Activated CD8-positive, alpha-beta memory T cell treated with anti-CD3 and anti-CD28 coated beads for 48 hours (primary cell): ENCODE results near the gene SNED1.

ENCODE experiments used
- DNase-seq, 3 experiments: peaks; one replicate each; pipeline ENCODE4 v3.0.0-alpha.2; 2020; ENCODE audit warnings: low read depth in 2 of 3, low spot score in 2 of 3

SNED1 gene

DNA sequence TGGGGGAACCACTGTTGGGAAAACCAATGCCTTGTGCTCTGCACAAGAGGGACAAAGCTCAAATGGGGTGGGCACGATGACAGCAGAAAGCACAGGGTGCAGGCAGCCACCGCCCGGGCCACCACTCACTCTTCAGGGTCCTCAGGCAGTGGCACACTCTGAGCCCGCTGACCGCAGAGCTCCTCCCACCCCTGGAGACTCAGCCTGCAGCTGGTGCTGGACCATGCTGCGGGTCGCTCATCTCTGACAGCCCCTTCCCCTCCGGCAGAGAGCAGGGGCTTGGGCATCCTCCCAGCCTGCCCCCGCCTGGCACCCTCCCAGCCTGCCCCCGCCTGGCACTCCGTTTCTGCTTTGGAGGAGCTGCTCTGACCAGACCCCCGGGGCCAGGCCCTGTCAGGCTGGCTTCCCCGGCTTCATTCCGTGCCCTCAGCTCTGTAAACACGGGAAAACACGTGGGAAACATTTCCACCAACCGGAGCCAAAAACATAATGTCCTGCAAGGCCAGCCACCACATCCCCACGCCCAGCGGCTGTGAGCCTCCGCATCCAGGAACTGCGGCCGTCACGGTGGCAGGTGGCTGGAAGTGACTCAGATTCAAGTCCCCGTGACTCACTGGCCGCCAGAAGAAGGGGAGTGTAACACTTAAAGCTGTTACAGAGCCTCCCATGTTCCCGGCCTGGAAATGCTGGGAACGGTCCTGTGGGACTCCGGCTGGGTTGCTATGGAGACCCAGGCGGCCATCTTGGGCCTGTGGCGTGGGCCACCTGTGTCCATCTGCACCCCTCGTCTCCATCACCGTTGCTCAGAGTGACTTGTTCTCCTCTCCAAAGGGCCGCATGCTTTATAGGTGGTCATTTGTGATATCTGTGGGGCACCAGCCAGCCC, 6.8 kb upstream of the SNED1 start:
- no peak for DNase-seq

DNA sequence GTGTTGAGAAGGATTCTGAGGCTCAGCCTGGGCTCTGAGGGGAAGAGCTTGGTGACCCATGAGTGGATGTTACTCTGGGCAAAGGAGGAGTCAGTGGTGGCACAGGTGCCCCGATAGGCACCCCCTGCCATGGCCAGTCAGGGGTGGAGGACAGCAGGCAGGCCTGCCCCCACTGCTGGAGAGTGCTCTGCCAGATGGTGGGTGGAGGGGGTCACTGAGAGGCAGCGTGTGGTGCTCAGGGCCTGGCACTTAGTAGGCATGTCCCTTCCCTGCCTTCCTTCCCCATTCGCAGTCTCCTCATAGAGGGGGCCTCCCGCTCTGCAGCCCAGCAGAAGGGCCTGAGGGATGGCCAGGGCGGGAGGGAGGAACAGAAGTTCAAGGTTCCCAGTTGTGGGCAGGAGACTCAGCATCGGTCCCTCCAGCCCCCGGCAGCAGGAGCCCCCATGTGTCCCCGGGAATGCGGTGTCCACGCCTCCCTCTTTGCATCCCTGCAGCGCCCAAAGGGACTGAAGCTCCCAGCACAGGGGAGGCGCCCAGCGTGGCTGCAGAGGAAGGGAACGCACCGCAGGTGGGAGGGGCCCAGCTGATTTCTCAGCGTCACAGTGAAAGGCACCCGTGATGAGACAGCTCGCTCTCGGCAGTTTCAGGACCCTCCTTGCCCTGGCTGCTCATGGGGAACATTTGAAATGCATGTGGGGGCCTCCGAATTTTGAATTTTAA, 5.7 kb upstream of the SNED1 start:
- no peak for DNase-seq

DNA sequence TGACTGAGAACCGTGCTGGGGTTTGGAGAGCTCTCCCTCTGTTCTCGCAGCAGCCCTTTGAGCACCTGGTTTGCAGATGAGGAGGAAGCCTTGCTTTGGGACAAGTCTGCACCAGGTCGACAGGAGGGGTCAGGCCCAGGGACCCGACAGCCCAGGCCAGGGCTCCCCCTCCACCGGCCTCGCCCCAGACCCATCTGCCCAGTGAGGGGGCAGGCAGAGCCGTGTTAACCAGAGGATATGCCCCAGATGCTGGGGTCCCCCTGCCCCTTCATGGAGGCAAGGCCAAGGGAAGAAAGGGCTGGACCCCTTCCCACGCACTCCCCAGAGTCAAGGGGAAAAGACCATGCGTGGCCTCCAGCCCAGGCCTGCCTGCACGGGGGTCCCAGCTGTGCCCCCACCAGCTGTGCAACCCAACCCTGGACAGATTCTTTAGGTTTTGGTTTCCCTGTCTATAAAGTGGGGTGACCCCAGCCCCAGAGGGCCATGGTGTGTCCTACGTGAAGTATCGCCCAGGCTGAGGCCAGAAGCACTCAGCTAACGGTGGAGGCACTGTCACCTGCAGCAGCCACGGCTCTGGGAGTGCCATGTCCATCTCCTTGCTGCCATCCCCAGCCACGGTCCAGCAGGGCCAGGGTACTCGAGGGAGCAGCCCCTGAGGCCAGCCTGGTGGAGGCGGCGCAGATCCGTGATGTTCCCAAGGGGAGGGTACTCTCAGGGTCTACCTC, 4.8 kb upstream of the SNED1 start:
- no peak for DNase-seq

- no peak for DNase-seq
Measured at GRCh38 chr2:240994171-240994896, 4.1 kb upstream of the SNED1 start.

GRCh38 chr2:240995041-240996021, 3.1 kb upstream of the SNED1 start:
- DNase-seq, result no peak

DNA sequence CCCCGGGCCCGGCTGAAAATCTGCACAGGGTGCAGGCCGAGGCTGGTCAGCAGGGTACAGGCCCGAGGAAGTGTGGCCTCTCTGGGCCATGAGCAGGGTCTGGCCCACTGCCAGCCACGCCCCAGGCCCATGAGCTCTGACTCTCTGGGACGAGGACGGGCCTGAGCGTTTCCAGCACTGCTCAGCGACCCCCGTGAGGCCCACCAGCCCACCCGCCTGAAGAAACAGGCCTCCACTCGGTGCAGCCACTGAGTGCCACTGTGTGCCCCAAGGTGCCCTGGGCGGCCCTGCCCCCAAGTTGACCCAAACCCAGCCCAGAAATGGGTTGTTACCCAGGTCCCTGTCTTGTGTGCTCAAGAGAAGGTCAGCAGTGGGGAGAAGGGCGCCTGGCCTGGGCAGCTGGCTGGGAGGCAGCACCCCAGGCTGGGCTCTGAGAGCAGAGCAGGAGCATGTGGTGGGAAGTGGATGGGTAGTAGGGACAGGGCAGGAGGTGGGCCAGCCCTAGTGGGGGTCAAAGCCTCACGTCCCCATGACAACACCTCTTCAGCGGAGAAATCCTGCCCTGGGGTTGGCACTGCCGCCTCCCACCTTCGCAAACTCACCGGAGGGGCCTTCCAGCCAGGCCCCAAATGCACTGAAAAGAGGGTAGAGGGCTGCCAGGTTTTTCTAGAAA, 2.1 kb upstream of the SNED1 start:
- no peak for DNase-seq

DNA sequence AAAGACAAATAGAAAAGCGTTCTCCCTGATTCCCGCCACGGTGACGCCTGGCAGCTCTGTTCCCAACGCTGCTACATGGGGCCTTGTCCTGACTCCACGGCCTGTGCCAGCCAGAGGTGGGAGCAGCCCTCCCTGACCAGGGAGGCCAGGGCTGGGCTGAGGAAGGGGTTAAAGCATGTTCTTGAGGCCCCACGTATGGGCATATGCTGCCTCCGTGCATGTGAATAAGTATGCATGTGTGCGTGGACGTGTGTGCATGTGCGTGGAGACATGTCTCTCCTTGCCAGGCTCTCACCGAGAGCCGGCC, 1.6 kb upstream of the SNED1 start:
- DNase-seq, result no peak

DNA sequence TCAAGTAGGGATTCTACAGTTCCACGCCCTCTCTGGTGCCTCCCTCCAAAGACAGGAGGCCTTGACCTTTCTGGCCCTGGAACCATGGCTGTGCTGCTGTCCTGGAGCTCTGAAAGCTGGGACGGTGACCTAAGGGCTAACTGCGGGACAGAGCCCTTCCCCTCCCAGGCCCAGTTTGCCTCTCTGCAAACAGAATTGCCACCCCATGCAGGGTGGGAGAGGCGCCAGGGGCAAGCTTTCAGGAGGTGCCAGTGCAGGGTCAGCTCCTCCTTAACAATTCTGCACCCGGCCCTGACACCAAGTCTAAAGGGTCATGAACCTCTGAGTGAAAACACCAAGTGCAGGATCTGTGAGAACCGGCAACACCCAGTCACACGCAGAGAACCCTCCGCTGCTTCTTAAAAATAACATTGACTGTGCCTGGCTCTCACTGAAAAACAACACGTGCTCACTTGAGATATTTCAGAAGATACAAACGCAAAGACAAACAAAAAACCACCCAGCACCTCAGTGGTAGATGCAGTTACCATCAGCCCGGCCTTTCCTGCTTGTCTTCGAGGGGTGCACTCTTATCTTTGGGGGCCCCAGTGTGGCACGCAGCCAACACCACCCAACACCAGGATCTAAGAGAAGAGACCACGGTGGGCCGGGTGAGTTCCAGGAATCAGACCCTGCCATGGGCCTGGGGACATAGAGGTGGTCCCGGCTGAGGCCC, 1.1 kb upstream of the SNED1 start:
- no peak for DNase-seq

- no peak for DNase-seq
Measured at GRCh38 chr2:240998706-240998994, 232 bp downstream of the SNED1 start.

DNA sequence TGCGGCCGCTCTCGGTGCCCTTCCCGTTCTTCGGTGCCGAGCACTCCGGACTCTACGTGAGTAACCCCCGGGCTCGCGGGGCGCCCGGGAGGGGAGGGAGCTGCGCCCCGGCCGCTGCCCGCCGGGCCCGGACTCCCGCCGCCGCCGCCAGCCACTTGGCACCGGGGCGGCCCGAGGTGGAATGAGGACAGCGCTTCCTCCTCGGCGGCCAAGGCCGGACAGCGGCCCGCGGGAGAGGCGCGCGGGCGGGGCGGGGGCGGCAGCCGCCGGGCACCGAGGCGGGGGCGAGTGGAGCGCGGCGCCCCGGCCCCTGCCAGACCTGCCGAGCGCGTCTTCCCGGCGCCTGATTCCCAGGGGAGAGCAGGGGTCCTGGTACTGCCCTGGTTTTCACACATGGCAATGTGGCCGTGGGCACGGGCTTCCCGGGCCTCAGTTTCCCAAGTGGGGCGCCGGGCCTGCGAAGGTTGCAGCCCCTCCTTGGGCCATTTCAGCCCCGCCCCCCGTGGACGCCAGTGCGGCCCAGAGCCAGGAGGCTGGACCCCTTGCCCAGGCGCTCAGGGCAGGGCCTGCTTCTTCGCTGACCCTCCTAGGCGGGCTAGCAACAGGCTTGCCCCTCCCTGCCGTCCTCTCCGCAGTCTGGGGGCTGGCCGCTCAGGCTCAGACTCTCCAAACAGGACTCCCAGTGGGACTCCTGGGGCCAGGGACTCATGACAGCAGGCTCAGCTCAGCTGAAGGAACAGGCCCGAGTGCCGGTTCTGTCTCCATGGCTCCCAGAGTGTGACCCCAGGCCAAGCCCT, 775 bp downstream of the SNED1 start:
- no peak for DNase-seq

- no peak for DNase-seq
Measured at GRCh38 chr2:240999873-241000541, 1.6 kb downstream of the SNED1 start.

DNA sequence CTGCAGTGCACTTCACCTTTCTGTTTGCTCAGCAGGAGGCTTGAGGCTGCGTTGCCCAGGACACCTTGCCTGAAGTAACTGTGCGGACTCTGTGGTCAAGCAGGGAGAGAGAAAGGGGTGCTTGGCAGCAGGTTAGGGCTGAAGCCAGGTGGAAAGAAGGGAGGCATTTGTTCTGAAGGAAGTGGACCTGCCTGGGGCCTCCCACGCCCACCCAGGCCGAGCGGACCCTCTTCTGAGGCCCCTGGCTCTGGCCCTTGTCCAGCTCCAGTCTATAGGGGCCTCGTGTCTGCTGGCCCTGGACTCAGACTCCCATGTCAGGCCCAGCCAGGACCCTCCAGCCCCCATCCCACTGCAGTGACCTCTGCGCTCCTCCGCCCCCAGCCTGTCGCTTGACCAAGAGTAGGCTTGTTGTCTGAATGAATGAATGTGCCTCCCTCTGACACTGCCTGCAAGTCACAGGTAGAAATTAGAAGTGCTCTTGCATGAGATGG, 2.5 kb downstream of the SNED1 start:
- no peak for DNase-seq

DNA sequence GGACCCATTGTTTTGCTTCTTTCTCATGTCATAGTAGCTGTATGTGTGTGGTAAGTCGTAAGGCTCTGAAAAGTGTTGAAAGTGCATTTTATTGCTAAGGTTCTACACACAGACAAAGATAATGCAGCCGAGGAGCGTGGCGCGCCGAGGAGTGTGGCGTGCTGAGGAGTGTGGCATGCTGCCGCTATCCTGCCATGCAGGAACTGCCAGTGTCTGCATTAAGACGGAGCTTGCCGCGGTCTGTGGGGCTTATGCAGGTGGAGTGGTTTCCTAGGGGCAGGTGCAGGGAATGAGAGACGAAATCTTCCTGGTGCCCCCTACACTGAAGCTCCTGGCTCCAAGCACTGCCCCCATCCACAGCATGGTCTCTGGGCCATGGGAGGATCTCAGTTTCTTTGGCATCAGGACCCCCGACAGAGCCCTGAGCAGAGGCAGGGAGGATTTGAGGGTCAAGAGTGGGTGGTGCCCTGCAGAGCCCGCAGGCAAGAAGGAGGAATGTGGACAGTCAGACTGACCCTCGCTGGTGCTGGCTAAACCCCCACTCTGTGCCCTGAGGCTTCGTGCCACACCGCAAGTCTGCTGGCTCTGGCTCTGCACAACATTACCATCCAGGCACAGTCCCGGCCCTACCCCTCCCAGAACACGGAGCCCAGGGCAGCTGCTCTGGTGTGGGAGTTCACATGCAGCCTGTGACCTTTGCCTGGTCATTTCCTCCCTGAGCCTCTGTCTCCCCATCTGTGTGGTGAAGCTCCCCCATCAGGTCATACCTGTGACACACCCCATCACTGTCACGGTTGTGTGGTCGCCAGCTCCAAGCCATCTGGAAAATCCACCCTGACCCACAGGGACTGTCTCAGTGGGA, 3.2 kb downstream of the SNED1 start:
- DNase-seq, result no peak

DNA sequence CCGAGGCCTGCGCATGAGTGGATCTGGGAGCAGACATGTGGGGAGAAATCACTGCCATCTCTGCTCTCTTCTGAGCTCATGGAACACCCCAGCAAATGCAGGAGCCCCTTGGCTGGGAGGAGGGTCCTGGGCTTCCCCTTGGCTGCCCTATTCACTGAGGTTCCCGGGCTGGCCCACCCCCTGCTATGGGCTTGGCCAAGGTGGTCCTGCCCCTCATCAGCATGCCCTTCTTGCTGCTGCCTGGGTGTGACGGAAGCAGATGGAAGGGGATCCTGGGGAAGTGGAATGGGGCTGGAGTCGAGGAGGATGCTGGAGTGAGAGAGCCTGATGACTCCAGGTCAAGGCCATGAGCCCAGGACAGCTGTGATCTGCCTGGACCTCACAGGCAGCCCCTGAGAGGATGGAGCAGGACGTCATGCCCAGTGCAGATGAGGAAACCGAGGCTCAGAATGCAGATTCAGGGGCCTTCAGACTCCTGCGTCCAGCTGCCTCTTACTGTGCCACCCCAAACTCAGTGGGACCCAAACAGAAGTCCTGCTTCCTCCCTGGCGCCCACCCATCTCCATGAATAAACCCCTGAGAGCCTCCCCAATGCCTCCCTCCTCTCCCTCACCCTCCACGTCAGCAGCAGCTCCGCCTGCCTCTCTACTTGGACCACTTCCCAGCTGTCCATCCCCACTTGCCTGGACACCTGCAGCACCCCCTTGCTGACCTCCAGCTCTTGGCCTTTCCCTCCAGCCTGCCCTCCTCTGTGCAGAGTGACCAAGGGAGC, 4.0 kb downstream of the SNED1 start:
- no peak for DNase-seq

GRCh38 chr2:241003047-241003360, 4.6 kb downstream of the SNED1 start:
- no peak for DNase-seq

DNA sequence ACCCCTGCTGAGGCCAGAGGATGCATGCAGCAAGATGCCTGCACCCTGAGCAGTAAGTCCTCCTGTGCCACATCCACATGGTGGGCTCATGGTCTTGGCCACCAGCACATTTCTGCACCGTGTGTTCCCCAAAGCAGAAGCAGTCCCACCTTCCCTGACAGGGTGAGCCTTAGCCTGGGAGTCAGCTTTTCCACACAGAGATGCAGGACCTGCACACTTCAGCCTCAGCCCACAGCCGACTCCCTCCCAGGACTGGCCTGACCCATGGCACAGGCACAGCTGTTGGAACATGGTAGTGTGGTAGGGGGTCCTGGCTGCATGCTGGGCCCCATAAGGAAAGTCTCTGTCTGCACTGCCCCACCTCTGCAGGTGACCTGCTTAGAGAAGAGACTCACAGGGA, 5.0 kb downstream of the SNED1 start:
- DNase-seq, result no peak
